GM23248 (cell line): ENCODE data around the gene SHC1.

Source experiments
- EZH2 ChIP-seq: fragments of 200-600 bp; sonication (generic); IDR thresholded peaks from 2 replicates; pipeline ENCODE4 v1.6.1; 2018; ENCODE audit warnings: antibody characterized with exemption, mild to moderate bottlenecking; ENCODE audit not compliant: insufficient read depth, poor library complexity, severe bottlenecking
- EZH2phosphoT487 ChIP-seq: fragments of 200-600 bp; sonication (generic); IDR thresholded peaks from 2 replicates; pipeline ENCODE4 v1.6.1; 2018; ENCODE audit warnings: antibody characterized with exemption, moderate library complexity, mild to moderate bottlenecking, low read depth; ENCODE audit not compliant: insufficient read depth

- TF ChIP-seq EZH2phosphoT487 (no peak), EZH2 (no peak)
These were observed 32.1 kb upstream of the SHC1 start, which contains the start of gene ZBTB7B for GRCh38 chr1:155002464-155003226.
